Cardiac muscle cell (in vitro differentiated cells and primary cell): Measurements from ENCODE around the gene WAS. TPM values are rescaled to one million over a fixed set of nuclear protein-coding genes. Genes with fewer than 3 reads are reported as not detected.

Source experiments
- DNase-seq, 2 donors: peaks; one replicate each; pipeline versions ENCODE4 v3.0.0 to v3.0.0-alpha.2; 2010 to 2017; ENCODE audit warnings: low read depth in 1 of 2, low spot score in 1 of 2
- H3K27ac ChIP-seq: fragments of 200-600 bp; sonication (generic); 2 replicates; pipeline ENCODE4 v1.5.1; 2016
- H3K27me3 ChIP-seq: fragments of 200-600 bp; sonication (generic); 2 replicates; pipeline ENCODE4 v1.6.0; 2016; ENCODE audit warnings: control low read depth
- H3K36me3 ChIP-seq: fragments of 200-600 bp; sonication (generic); 2 replicates; pipeline ENCODE4 v1.5.1; 2016; ENCODE audit warnings: control low read depth
- H3K4me1 ChIP-seq: fragments of 200-600 bp; sonication (generic); 2 replicates; pipeline ENCODE4 v1.8.1; 2017; ENCODE audit warnings: low read depth, mild to moderate bottlenecking, mixed run types
- H3K4me3 ChIP-seq: fragments of 200-600 bp; sonication (generic); 2 replicates; pipeline ENCODE4 v1.5.1; 2016; ENCODE audit warnings: mild to moderate bottlenecking
- H3K9me3 ChIP-seq: fragments of 200-600 bp; sonication (generic); 2 replicates; pipeline ENCODE4 v1.5.1; 2017; ENCODE audit warnings: low read depth, mild to moderate bottlenecking, control low read depth
- polyA plus RNA-seq: library from polyadenylated mRNA; unstranded; fragments of >200 nt; fragmentation: Nextera tagmentation; extraction: Ambion mirVana; gene quantifications from 2 replicates; pipeline ENCODE4 v1.2.1, GENCODE V29; 2016
- total RNA-seq: library from RNA; depleted of rRNA; stranded (reverse); fragments of >200 nt; gene quantifications from 2 replicates; pipeline ENCODE4 v1.2.3, GENCODE V29; 2016
- TF ChIP-seq, protein P1 (sequence below): IDR thresholded peaks from 2 replicates; pipeline ENCODE4 v1.5.1; 2012; ENCODE audit warnings: low read depth, mild to moderate bottlenecking, low read length

Gene WAS
- total and polyA plus RNA-seq, 2 experiments from 2014 or later: 1.7 to 1.9 TPM

DNA sequence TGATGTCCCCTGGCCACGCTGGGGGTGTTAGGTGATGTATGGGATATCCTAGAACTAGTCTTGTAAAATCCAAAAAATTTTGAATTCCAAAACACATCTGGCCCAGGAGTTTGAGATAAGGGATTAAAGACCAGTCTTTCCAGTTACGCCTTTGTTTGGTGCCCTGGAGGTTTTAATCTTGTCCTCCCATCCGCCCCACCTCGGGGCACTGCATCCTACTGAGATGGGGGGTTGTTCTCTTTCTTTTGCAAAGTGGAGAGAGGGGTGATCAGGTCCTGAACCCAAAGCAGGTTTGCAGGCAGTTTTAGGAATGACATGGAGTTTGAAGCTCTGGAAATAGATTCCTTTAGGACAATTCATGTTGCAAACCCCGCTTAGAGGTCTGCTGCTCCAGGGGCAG, 14.7 kb downstream of the WAS start:
- Histone ChIP-seq H3K9me3 (no peaks in the 10 kb centered on the region), H3K4me3 (no peak overlapping the region), H3K27me3 (no peaks in the 10 kb centered on the region), H3K36me3 (no peaks in the 10 kb centered on the region), H3K27ac (no peak overlapping the region), H3K4me1 (no peaks in the 10 kb centered on the region)
- DNase-seq: no peak
- TF ChIP-seq, protein P1, sequence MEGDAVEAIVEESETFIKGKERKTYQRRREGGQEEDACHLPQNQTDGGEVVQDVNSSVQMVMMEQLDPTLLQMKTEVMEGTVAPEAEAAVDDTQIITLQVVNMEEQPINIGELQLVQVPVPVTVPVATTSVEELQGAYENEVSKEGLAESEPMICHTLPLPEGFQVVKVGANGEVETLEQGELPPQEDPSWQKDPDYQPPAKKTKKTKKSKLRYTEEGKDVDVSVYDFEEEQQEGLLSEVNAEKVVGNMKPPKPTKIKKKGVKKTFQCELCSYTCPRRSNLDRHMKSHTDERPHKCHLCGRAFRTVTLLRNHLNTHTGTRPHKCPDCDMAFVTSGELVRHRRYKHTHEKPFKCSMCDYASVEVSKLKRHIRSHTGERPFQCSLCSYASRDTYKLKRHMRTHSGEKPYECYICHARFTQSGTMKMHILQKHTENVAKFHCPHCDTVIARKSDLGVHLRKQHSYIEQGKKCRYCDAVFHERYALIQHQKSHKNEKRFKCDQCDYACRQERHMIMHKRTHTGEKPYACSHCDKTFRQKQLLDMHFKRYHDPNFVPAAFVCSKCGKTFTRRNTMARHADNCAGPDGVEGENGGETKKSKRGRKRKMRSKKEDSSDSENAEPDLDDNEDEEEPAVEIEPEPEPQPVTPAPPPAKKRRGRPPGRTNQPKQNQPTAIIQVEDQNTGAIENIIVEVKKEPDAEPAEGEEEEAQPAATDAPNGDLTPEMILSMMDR: no peak

DNA sequence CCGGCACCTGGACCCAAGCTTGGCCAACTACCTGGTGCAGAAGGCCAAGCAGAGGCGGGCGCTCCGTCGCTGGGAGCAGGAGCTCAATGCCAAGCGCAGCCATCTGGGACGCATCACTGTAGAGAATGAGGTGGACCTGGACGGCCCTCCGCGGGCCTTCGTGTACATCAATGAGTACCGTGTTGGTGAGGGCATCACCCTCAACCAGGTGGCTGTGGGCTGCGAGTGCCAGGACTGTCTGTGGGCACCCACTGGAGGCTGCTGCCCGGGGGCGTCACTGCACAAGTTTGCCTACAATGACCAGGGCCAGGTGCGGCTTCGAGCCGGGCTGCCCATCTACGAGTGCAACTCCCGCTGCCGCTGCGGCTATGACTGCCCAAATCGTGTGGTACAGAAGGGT, 16.6 kb downstream of the WAS start:
- no peak for DNase-seq

DNA sequence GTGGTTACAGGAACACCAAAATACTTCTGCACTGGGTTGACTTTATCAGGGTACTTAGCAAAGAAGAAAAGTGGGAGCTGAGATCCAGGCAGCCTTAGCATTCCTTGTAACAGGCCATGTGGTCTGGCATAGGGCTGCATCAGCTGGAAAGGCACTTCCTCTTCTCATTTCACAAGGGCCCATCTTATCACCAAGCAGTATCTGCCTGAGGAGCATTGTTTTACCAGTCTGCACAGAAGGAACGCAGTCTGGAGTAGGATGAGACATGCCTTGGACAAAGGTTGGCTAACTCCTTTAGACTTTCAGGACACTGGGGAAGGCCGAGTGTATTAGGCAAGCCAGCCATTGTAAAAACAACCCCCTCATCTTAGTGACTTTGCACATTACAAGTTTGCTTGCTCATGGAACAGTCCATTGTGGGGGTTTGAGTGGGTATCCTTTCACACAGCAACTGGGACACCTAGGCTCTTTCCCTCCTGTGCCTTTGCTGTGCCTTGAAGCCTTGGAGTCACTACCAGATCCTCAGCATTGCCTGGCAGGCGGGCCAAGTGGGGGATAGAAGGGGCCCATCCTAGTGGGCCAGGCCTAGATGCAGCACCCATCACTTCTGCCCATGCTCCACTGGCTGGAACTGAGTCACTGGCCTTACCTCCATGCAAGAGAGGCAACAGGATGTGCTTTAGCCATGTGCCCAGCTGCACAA, 17.5 kb downstream of the WAS start:
- DNase-seq: peak in 1 of 2 donors; percentile 87
- Histone ChIP-seq H3K36me3 (no peaks in the 10 kb centered on the region), H3K9me3 (no peaks in the 10 kb centered on the region), H3K27ac (no peak overlapping the region), H3K4me3 (no peak overlapping the region), H3K4me1 (no peaks in the 10 kb centered on the region), H3K27me3 (no peaks in the 10 kb centered on the region)
- TF ChIP-seq, protein P1: no peak

More for the DNA sequence above, 16.6 kb downstream of the WAS start:
- H3K9me3 ChIP-seq: no peaks in the 10 kb centered on the region
- H3K27ac ChIP-seq: no peak overlapping the region
- no peak overlapping the region for H3K4me3 ChIP-seq
- no peaks in the 10 kb centered on the region for H3K27me3 ChIP-seq
- TF ChIP-seq, protein P1: no peak
- H3K36me3 ChIP-seq: no peaks in the 10 kb centered on the region
- H3K4me1 ChIP-seq: no peaks in the 10 kb centered on the region

GRCh38 chrX:48702032-48702431, 18.4 kb downstream of the WAS start:
- TF ChIP-seq, protein P1: no peak

GRCh38 chrX:48702716-48703115, 19.1 kb downstream of the WAS start:
- TF ChIP-seq, protein P1: no peak
- Histone ChIP-seq H3K4me1 (no peaks in the 10 kb centered on the region), H3K9me3 (no peaks in the 10 kb centered on the region), H3K27me3 (no peaks in the 10 kb centered on the region), H3K27ac (no peak overlapping the region), H3K4me3 (no peak overlapping the region), H3K36me3 (no peaks in the 10 kb centered on the region)
- DNase-seq: no peak

More at GRCh38 chrX:48702032-48702431, 18.4 kb downstream of the WAS start:
- Histone ChIP-seq H3K4me3 (no peak overlapping the region), H3K4me1 (no peaks in the 10 kb centered on the region), H3K9me3 (no peaks in the 10 kb centered on the region), H3K27me3 (no peaks in the 10 kb centered on the region), H3K36me3 (no peaks in the 10 kb centered on the region), H3K27ac (no peak overlapping the region)
- DNase-seq: no peak
